GM20000 (cell line): ENCODE results near the gene PLXNC1.

ENCODE experiments used
- DNase-seq: peaks from one replicate; pipeline ENCODE4 v3.0.0; 2012; ENCODE audit warnings: low spot score
- CTCF ChIP-seq: IDR thresholded peaks from 2 replicates; pipeline ENCODE4 v1.5.1; 2012; ENCODE audit warnings: mild to moderate bottlenecking, control low read depth; ENCODE audit errors: extremely low read depth, missing control alignments

Gene PLXNC1

GRCh38 chr12:94244165-94245133 lies 96.1 kb downstream of the PLXNC1 start:
- peak; percentile 52 for DNase-seq
- no peak for TF ChIP-seq CTCF

GRCh38 chr12:94245631-94246383 lies 97.4 kb downstream of the PLXNC1 start:
- TF ChIP-seq CTCF, result no peak
- no peak for DNase-seq

- no peak for TF ChIP-seq CTCF
Measured at GRCh38 chr12:94247246-94247645, 98.9 kb downstream of the PLXNC1 start.

GRCh38 chr12:94248582-94248981 lies 100.2 kb downstream of the PLXNC1 start:
- TF ChIP-seq CTCF, result no peak
- DNase-seq, result no peak

More at GRCh38 chr12:94247246-94247645, 98.9 kb downstream of the PLXNC1 start:
- no peak for DNase-seq

GRCh38 chr12:94250130-94250529 lies 101.8 kb downstream of the PLXNC1 start:
- no peak for DNase-seq
- no peak for TF ChIP-seq CTCF

- DNase-seq, result no peak
- no peak for TF ChIP-seq CTCF
Measured at GRCh38 chr12:94254270-94254669, 105.9 kb downstream of the PLXNC1 start.

- TF ChIP-seq CTCF, result no peak
- no peak for DNase-seq
Measured at GRCh38 chr12:94255006-94255405, 106.6 kb downstream of the PLXNC1 start.
